H9 (cell line): Measurements from ENCODE around the gene CRHR2. TPM values are rescaled to one million over a fixed set of nuclear protein-coding genes. Genes with fewer than 3 reads are reported as not detected.

ENCODE experiments used
- DNase-seq: peaks from one replicate; pipeline ENCODE4 v3.0.0-alpha.2; 2017
- H2AFZ ChIP-seq: one replicate; pipeline ENCODE4 v1.6.1; 2013; ENCODE audit warnings: mild to moderate bottlenecking, low read length, control low read depth, moderate library complexity
- H2AK5ac ChIP-seq: 2 replicates; pipeline ENCODE4 v1.6.1; 2013; ENCODE audit warnings: low read length, control low read depth, mixed read lengths; ENCODE audit not compliant: insufficient read length
- H2BK120ac ChIP-seq: one replicate; pipeline ENCODE4 v1.6.1; 2013; ENCODE audit warnings: low read depth, mild to moderate bottlenecking, low read length, control low read depth, inconsistent platforms; ENCODE audit not compliant: poor library complexity, severe bottlenecking
- H2BK12ac ChIP-seq: 2 replicates; pipeline ENCODE4 v1.6.1; 2013; ENCODE audit warnings: low read length, control low read depth, mixed read lengths, low read depth; ENCODE audit not compliant: insufficient read length
- H2BK15ac ChIP-seq: 2 replicates; pipeline ENCODE4 v1.6.1; 2013; ENCODE audit warnings: low read depth, low read length, control low read depth
- H2BK20ac ChIP-seq: one replicate; pipeline ENCODE4 v1.6.1; 2013; ENCODE audit warnings: low read depth, mild to moderate bottlenecking, low read length, control low read depth, inconsistent platforms; ENCODE audit not compliant: poor library complexity, severe bottlenecking
- H2BK5ac ChIP-seq: 2 replicates; pipeline ENCODE4 v1.6.1; 2013; ENCODE audit warnings: low read length, control low read depth, mixed read lengths; ENCODE audit not compliant: insufficient read length
- H3K14ac ChIP-seq: 2 replicates; pipeline ENCODE4 v1.6.1; 2013; ENCODE audit warnings: low read length, control low read depth; ENCODE audit not compliant: insufficient read depth
- H3K18ac ChIP-seq: 2 replicates; pipeline ENCODE4 v1.6.1; 2013; ENCODE audit warnings: low read depth, mild to moderate bottlenecking, mixed read lengths, low read length, control low read depth; ENCODE audit not compliant: insufficient read length
- H3K23ac ChIP-seq: 2 replicates; pipeline ENCODE4 v1.6.1; 2013; ENCODE audit warnings: low read length, control low read depth, mixed read lengths, low read depth; ENCODE audit not compliant: insufficient read length
- H3K23me2 ChIP-seq: 2 replicates; pipeline ENCODE4 v1.6.1; 2013; ENCODE audit warnings: low read depth, mild to moderate bottlenecking, mixed read lengths, low read length, control low read depth; ENCODE audit not compliant: insufficient read length, poor library complexity, severe bottlenecking
- H3K27ac ChIP-seq: 2 replicates; pipeline ENCODE4 v1.5.1; 2013; ENCODE audit warnings: low read length, control low read depth, mixed read lengths, low read depth; ENCODE audit not compliant: insufficient read length
- H3K27me3 ChIP-seq: 2 replicates; pipeline ENCODE4 v1.6.1; 2013; ENCODE audit warnings: low read length, control low read depth, inconsistent platforms; ENCODE audit not compliant: insufficient read depth
- H3K4ac ChIP-seq: 2 replicates; pipeline ENCODE4 v1.6.1; 2013; ENCODE audit warnings: low read depth, mild to moderate bottlenecking, control low read depth, inconsistent platforms, low read length, moderate library complexity
- H3K4me1 ChIP-seq: 2 replicates; pipeline ENCODE4 v1.6.1; 2013; ENCODE audit warnings: low read length, control low read depth, inconsistent platforms; ENCODE audit not compliant: insufficient read depth
- H3K4me2 ChIP-seq: 2 replicates; pipeline ENCODE4 v1.6.1; 2013; ENCODE audit warnings: low read length, control low read depth, mixed read lengths; ENCODE audit not compliant: insufficient read length, insufficient read depth
- H3K56ac ChIP-seq: 2 replicates; pipeline ENCODE4 v1.6.1; 2013; ENCODE audit warnings: low read depth, mild to moderate bottlenecking, mixed read lengths, low read length, control low read depth; ENCODE audit not compliant: insufficient read length
- H3K79me1 ChIP-seq: 2 replicates; pipeline ENCODE4 v1.6.1; 2013; ENCODE audit warnings: low read depth, mild to moderate bottlenecking, moderate library complexity, low read length, control low read depth, inconsistent platforms; ENCODE audit not compliant: insufficient read depth, poor library complexity, severe bottlenecking
- H3K79me2 ChIP-seq: 2 replicates; pipeline ENCODE4 v1.6.1; 2013; ENCODE audit warnings: low read length, control low read depth, inconsistent platforms; ENCODE audit not compliant: insufficient read depth
- H3K9ac ChIP-seq: 2 replicates; pipeline ENCODE4 v1.6.1; 2013; ENCODE audit warnings: low read length, control low read depth, mixed read lengths; ENCODE audit not compliant: insufficient read length; ENCODE audit errors: extremely low read depth
- H3K9me3 ChIP-seq: one replicate; pipeline ENCODE4 v1.6.1; 2013; ENCODE audit warnings: low read depth, low read length, inconsistent platforms; ENCODE audit not compliant: control insufficient read depth
- H3T11ph ChIP-seq: one replicate; pipeline ENCODE4 v1.6.1; 2013; ENCODE audit warnings: mild to moderate bottlenecking, low read length, control low read depth, inconsistent platforms
- H4K20me1 ChIP-seq: one replicate; pipeline ENCODE4 v1.6.1; 2013; ENCODE audit not compliant: control insufficient read depth, insufficient read length, insufficient read depth
- H4K5ac ChIP-seq: 2 replicates; pipeline ENCODE4 v1.6.1; 2013; ENCODE audit warnings: low read depth, mild to moderate bottlenecking, mixed read lengths, low read length, control low read depth; ENCODE audit not compliant: insufficient read length
- H4K8ac ChIP-seq: replicated peaks from 2 replicates; pipeline ENCODE4 v1.6.1; 2013; ENCODE audit warnings: low read length, control low read depth, mixed read lengths, low read depth; ENCODE audit not compliant: insufficient read length
- H4K91ac ChIP-seq: 2 replicates; pipeline ENCODE4 v1.6.1; 2013; ENCODE audit warnings: low read depth, mild to moderate bottlenecking, moderate library complexity, mixed read lengths, low read length, control low read depth; ENCODE audit not compliant: insufficient read length
- H3K27ac Mint-ChIP-seq, 3 experiments: 2 replicates in 2 of 3; 3 replicates in 1 of 3; pipeline ENCODE4 v1.8.0; 2020 to 2021; ENCODE audit warnings: mixed read lengths in 3 of 3, mild to moderate bottlenecking in 1 of 3, moderate library complexity in 1 of 3
- H3K27me3 Mint-ChIP-seq: 2 replicates; pipeline ENCODE4 v1.8.0; 2021; ENCODE audit warnings: low read depth, mild to moderate bottlenecking, moderate library complexity, mixed read lengths
- H3K36me3 Mint-ChIP-seq, 3 experiments: 2 replicates in 2 of 3; 3 replicates in 1 of 3; pipeline ENCODE4 v1.8.0; 2020 to 2021; ENCODE audit warnings: low read depth in 3 of 3, mixed read lengths in 3 of 3; ENCODE audit not compliant: insufficient read depth in 1 of 3
- H3K4me1 Mint-ChIP-seq, 2 experiments: 2 replicates each; pipeline ENCODE4 v1.8.0; 2020; ENCODE audit warnings: mixed read lengths in 2 of 2
- H3K4me3 Mint-ChIP-seq, 2 experiments: 2 replicates in 1 of 2; 3 replicates in 1 of 2; pipeline ENCODE4 v1.8.0; 2020 to 2021; ENCODE audit warnings: mild to moderate bottlenecking in 2 of 2, mixed read lengths in 2 of 2, moderate library complexity in 1 of 2
- H3K9me3 Mint-ChIP-seq, 2 experiments: 2 replicates in 1 of 2; 3 replicates in 1 of 2; pipeline ENCODE4 v1.8.0; 2020; ENCODE audit warnings: mild to moderate bottlenecking in 2 of 2, mixed read lengths in 2 of 2, moderate library complexity in 1 of 2
- CTCF ChIP-seq: fragments of 200-600 bp; sonication (generic); conservative IDR thresholded peaks from 3 replicates; pipeline ENCODE4 v1.8.0; 2021; ENCODE audit warnings: antibody characterized with exemption, mild to moderate bottlenecking
- WGBS: extraction: QIAGEN DNeasy Blood & Tissue Kit; methylation state at CpG from one replicate; pipeline ENCODE4 v1.1.7; 2013; ENCODE audit warnings: missing lambda C conversion rate, low lambda C conversion rate, mixed read lengths; ENCODE audit not compliant: insufficient read length; ENCODE audit errors: extremely low coverage; 5-methylcytosine and 5-hydroxymethylcytosine counted together
- total RNA-seq: library from RNA; stranded (reverse); gene quantifications from 2 replicates; pipeline ENCODE4 v1.2.1, GENCODE V29; 2021

CRHR2 gene
- total RNA-seq, 1 experiment from 2014 or later, result 0.07 TPM

- H3K23me2 ChIP-seq, result peaks cover 14% of the 10 kb centered on the region
Measured at GRCh38 chr7:30678805-30679204, 3.5 kb downstream of the CRHR2 start.

More at GRCh38 chr7:30678805-30679204, 3.5 kb downstream of the CRHR2 start:
- H3K79me2 ChIP-seq, result no peaks in the 10 kb centered on the region
- no peak overlapping the region for H4K91ac ChIP-seq
- no peak overlapping the region for H2BK20ac ChIP-seq
- no peak overlapping the region for H2BK15ac ChIP-seq
- no peak overlapping the region for H3K9ac ChIP-seq
- Mint-ChIP-seq H3K9me3 (no peaks in the 10 kb centered on the region; a peak in 1 of 5 replicates), H3K4me3 (0 out of 5 replicates have a peak overlapping the region, but pooled peaks of 1 of the 2 experiments have one; percentile 25), H3K27ac (peak overlapping the region in 2 of 3 experiments; percentile 0 to 79; a peak in 3 of 7 replicates), H3K27me3 (peaks cover 76% of the 10 kb centered on the region), H3K36me3 (no peaks in the 10 kb centered on the region; a peak in 1 of 7 replicates), H3K4me1 (peaks cover 31 to 37% of the 10 kb centered on the region in 2 experiments)
- no peak overlapping the region for H3K27ac ChIP-seq
- H3K4me1 ChIP-seq, result peaks cover 4% of the 10 kb centered on the region; the same call in 1 of the 2 replicates
- H3K9me3 ChIP-seq, result no peaks in the 10 kb centered on the region
- peaks cover 3% of the 10 kb centered on the region for H4K20me1 ChIP-seq
- no peak overlapping the region for H3K14ac ChIP-seq
- no CpG with 5 or more reads among the region's 2 CpGs for WGBS
- H3K23ac ChIP-seq, result no peak overlapping the region
- no peak overlapping the region for H3K4ac ChIP-seq
- H2BK5ac ChIP-seq, result no peak overlapping the region
- no peak overlapping the region for H2BK120ac ChIP-seq
- no peak overlapping the region for H3K4me2 ChIP-seq
- no peak overlapping the region for H4K8ac ChIP-seq
- H3K56ac ChIP-seq, result no peak overlapping the region
- H2AK5ac ChIP-seq, result no peak overlapping the region
- H4K5ac ChIP-seq, result no peak overlapping the region
- H2BK12ac ChIP-seq, result no peak overlapping the region
- peaks cover 6% of the 10 kb centered on the region; the same call in 1 of the 2 replicates for H3K27me3 ChIP-seq
- H2AFZ ChIP-seq, result no peak overlapping the region
- no peak overlapping the region for H3T11ph ChIP-seq
- H3K18ac ChIP-seq, result no peak overlapping the region
- H3K79me1 ChIP-seq, result no peaks in the 10 kb centered on the region
- no peak for TF ChIP-seq CTCF
- DNase-seq, result no peak
